Right ventricle myocardium inferior (tissue), 1 donor: ENCODE data around the gene H1-8. TPM values are rescaled to one million over a fixed set of nuclear protein-coding genes. Genes with fewer than 3 reads are reported as not detected.
"Not testable (repeated sequence)": the region's sequence is repeated elsewhere in the genome, so short reads cannot be mapped to it uniquely, and the experiment has no call there.

Source experiments
- ATAC-seq: fragments of 200-7000 bp; cut with Tn5 transposase; one replicate; pipeline ENCODE4 v1.9.1; 2020; ENCODE audit warnings: mild to moderate bottlenecking, moderate library complexity
- DNase-seq: peaks from one replicate; pipeline ENCODE4 v3.0.0; 2021; ENCODE audit errors: missing footprints
- intact Hi-C: fragments of 100-400 bp; cut with DNase I; formaldehyde crosslinking; loops from one replicate; pipeline ENCODE4 v1.11.0; 2022
- total RNA-seq: library from RNA; stranded (reverse); fragmentation: NEBNext Ultra II Directional; extraction: Animal tissue kit (Norgen Biotek cat#: 25700); gene quantifications from one replicate; pipeline ENCODE4 v1.2.1, GENCODE V29; 2021
- donor health status: DM: no; HTN: yes; CAD: no; lungs with severe emphysema.

H1-8 gene
- total RNA-seq, 1 donor from 2014 or later = not detected

GRCh38 chr3:129529436-129530210, 13.4 kb upstream of the H1-8 start:
- intact Hi-C loops = no loop called here
- peak; percentile 28 for DNase-seq

GRCh38 chr3:129530251-129530791, 12.7 kb upstream of the H1-8 start:
- ATAC-seq = no peak
- intact Hi-C loops = no loop called here
- DNase-seq = peak; percentile 11

More at GRCh38 chr3:129529436-129530210, 13.4 kb upstream of the H1-8 start:
- no peak for ATAC-seq

- ATAC-seq = no peak
- DNase-seq = peak; percentile 44
- intact Hi-C loops = no loop called here
Measured at GRCh38 chr3:129530821-129531220, 12.2 kb upstream of the H1-8 start.

- ATAC-seq (no peak), DNase-seq (peak; percentile 47)
- intact Hi-C loops = no loop called here
Measured at GRCh38 chr3:129531699-129532098, 11.3 kb upstream of the H1-8 start.

GRCh38 chr3:129532261-129532660, 10.7 kb upstream of the H1-8 start:
- ATAC-seq = no peak
- intact Hi-C loops = no loop called here
- DNase-seq = peak; percentile 42

DNA sequence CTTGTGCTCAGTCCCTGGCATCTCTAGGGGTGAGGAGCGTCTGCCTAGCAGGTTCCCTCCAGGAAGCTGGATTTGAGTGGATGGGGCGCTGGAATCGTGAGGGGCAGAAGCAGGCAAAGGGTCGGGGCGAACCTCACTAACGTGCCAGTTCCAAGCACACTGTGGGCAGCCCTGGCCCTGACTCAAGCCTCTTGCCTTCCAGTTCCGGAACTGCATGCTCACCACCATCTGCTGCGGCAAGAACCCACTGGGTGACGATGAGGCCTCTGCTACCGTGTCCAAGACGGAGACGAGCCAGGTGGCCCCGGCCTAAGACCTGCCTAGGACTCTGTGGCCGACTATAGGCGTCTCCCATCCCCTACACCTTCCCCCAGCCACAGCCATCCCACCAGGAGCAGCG, 9.6 kb upstream of the H1-8 start:
- DNase-seq = peak; percentile 30
- intact Hi-C loops = no loop called here

GRCh38 chr3:129534428-129535027, 8.4 kb upstream of the H1-8 start:
- ATAC-seq = no peak
- intact Hi-C loops = no loop called here

More for the DNA sequence above, 9.6 kb upstream of the H1-8 start:
- ATAC-seq = no peak

DNA sequence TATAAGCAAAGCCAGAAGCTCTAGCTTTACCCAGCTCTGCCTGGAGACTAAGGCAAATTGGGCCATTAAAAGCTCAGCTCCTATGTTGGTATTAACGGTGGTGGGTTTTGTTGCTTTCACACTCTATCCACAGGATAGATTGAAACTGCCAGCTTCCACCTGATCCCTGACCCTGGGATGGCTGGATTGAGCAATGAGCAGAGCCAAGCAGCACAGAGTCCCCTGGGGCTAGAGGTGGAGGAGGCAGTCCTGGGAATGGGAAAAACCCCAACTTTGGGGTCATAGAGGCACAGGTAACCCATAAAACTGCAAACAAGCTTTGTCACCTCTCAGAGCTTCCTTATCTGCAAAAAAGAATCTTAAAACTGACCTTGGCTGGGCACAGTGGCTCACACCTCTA, 7.9 kb upstream of the H1-8 start:
- intact Hi-C loops = no loop called here
- DNase-seq = peak; percentile 11
- ATAC-seq = no peak

More at GRCh38 chr3:129534428-129535027, 8.4 kb upstream of the H1-8 start:
- peak; percentile 6 for DNase-seq

- DNase-seq = no peak
- no peak for ATAC-seq
- intact Hi-C loops = no loop called here
Measured at GRCh38 chr3:129536374-129536667, 6.7 kb upstream of the H1-8 start.

GRCh38 chr3:129536804-129537203, 6.2 kb upstream of the H1-8 start:
- DNase-seq (peak; percentile 1), ATAC-seq (no peak)
- intact Hi-C loops = no loop called here

GRCh38 chr3:129539206-129539605, 3.8 kb upstream of the H1-8 start:
- no peak for ATAC-seq
- intact Hi-C loops = no loop called here
- peak; percentile 26 for DNase-seq

DNA sequence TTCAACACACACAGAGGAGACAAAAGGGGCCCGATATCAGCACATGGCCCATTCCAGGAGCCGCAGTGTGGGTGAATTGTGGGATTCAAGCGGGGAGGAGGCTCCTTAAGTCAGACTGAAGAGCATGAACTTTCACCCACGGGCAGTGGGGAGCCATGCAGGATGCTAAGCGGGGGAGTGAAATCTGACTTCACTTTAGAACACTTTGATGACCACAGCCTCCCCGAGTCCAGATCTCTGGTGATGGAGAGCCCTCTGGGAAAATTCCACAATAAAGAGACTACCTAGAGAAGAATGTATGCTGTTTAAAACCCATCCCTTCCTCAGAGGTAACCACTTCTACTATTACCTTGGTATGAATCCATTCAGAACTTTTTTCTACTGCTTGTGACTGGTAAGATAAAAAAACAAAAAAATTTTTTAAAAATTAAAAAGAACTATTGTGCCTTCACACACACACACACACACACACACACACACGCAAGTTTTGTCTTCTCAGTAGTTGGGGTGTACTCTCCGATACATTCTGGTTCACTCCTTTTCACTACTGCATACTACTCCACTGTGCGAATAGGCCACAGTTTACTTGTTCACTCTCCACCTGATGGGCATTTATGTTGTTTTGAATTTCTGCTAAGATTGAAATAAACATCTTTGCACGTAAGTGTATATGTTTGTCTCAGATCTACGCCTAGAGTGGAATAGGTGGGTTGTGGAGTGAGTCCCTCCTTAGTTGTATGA, 2.0 kb upstream of the H1-8 start:
- DNase-seq = peak; percentile 43
- intact Hi-C loops = no loop called here
- no peak for ATAC-seq

GRCh38 chr3:129542747-129543146, 228 bp upstream of the H1-8 start:
- DNase-seq (peak; percentile 14), ATAC-seq (no peak)
- intact Hi-C loops = no loop called here

DNA sequence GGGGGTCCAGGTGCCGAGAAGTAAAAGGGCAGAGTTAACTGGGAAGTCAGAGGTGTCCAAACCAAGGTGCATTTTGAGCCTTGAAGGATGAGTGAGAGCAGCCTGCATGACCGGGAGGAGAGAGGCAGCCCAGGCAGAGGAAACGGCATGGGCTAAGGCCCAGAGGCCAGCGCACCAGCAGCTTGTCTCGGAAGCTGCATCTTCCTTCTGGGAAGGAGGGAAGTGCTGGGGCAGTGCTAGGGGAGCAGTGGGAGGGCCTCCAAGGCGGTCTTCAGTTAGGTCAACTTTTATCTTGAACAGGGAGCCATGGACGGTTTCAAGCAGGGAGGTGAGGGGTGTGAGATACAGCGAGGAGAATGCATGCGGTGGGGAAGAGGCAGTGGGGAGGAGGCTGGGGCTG, 1.0 kb downstream of the H1-8 start:
- intact Hi-C loops = no loop called here

GRCh38 chr3:129545951-129546350, 3.0 kb downstream of the H1-8 start:
- intact Hi-C loops = not testable (repeated sequence)
- DNase-seq = peak; percentile 28

More for the DNA sequence above, 1.0 kb downstream of the H1-8 start:
- ATAC-seq (no peak), DNase-seq (peak; percentile 45)

DNA sequence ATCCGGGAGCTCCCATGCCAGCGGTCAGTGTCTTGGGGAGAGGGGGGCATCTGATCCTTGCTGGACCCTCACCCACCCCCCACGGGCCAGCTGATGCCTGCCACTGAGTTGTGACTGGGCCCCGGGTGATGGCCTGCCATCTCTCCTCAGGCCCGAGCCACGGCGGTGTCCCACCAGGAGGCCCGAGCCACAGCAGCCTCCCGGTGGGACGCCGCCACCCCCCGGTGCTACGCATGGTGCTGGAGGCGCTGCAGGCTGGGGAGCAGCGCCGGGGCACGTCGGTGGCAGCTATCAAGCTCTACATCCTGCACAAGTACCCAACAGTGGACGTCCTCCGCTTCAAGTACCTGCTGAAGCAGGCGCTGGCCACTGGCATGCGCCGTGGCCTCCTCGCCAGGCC, 4.3 kb downstream of the H1-8 start:
- DNase-seq = peak; percentile 65
- ATAC-seq = no peak
- intact Hi-C loops = no loop called here

More at GRCh38 chr3:129545951-129546350, 3.0 kb downstream of the H1-8 start:
- ATAC-seq = not testable (repeated sequence)

DNA sequence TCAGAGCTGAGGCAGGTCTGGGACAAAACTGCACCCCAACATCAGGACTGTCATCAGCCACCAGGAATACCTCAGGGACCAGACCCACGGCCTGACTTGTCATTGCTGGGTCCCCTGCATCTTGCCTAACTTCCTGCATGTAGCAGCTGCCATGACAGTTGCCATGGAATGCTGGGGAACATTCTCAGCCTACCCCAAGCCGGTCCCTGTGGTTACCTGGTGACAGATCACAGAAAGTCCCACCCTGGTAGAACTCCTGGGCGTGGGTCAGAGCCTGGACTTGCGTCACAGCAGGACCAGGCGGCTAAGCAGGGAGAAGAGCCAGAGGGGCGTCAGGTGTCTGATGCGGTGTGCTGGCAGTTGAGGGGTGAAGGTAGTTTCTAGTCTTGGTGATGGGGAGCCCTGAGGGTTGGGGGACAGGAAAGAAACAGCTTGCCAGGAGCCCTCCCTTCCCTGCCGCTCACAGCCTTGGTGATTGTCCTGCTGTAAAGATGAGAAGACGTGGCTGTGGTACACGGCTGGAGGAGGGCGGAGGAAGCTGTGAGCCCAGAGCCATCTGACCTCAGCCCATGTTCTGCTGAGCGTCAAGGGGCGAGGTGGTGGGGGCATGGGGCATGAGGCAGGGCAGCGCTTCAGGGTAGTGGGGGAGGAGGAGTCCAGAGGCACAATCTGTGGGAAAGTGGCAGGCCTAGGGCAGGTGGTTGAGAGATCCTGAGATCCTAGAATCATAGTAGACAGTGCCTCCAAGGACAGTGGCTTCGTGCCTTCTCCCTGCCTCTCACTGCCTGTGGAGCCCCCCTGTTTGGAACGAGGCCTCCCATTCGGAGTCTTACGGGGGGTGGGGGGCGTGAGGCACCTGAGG, 5.4 kb downstream of the H1-8 start:
- no peak for ATAC-seq
- intact Hi-C loops = no loop called here
- peak; percentile 47 for DNase-seq

DNA sequence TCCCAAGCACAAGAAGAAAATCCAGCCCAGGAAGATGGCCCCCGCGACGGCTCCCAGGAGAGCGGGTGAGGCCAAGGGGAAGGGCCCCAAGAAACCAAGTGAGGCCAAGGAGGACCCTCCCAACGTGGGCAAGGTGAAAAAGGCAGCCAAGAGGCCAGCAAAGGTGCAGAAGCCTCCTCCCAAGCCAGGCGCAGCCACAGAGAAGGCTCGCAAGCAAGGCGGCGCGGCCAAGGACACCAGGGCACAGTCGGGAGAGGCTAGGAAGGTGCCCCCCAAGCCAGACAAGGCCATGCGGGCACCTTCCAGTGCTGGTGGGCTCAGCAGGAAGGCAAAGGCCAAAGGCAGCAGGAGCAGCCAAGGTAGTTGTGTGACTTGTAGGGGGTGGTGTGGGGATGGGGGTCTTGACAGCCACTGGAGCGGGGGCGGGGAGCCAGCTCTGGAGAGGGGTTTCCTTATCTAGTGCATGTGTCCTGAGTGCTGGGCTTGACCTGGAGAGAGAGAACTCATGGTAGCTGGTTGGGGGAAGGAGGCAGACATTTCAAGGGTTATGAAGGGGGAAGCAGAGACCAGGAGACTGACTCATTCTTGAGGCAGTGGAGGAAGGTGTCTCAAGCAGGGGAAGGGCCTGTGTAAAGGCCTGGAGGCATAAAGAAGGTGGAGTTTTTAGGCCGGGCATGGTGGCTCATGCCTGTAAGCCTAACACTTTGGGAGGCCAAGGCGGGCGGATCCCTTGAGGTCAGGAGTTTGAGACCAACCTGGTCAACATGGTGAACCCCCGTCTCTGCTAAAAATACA, 6.2 kb downstream of the H1-8 start:
- intact Hi-C loops = no loop called here
- ATAC-seq (no peak), DNase-seq (peak; percentile 35)
